GM21825 (cell line): ENCODE data around the gene AKNA.

Source experiments
- ATAC-seq: cut with Tn5 transposase; IDR thresholded peaks from one replicate; pipeline ENCODE4 v1.9.1; 2021; ENCODE audit warnings: mild to moderate bottlenecking, moderate library complexity; ENCODE audit not compliant: unreplicated experiment

The AKNA gene, protein sequence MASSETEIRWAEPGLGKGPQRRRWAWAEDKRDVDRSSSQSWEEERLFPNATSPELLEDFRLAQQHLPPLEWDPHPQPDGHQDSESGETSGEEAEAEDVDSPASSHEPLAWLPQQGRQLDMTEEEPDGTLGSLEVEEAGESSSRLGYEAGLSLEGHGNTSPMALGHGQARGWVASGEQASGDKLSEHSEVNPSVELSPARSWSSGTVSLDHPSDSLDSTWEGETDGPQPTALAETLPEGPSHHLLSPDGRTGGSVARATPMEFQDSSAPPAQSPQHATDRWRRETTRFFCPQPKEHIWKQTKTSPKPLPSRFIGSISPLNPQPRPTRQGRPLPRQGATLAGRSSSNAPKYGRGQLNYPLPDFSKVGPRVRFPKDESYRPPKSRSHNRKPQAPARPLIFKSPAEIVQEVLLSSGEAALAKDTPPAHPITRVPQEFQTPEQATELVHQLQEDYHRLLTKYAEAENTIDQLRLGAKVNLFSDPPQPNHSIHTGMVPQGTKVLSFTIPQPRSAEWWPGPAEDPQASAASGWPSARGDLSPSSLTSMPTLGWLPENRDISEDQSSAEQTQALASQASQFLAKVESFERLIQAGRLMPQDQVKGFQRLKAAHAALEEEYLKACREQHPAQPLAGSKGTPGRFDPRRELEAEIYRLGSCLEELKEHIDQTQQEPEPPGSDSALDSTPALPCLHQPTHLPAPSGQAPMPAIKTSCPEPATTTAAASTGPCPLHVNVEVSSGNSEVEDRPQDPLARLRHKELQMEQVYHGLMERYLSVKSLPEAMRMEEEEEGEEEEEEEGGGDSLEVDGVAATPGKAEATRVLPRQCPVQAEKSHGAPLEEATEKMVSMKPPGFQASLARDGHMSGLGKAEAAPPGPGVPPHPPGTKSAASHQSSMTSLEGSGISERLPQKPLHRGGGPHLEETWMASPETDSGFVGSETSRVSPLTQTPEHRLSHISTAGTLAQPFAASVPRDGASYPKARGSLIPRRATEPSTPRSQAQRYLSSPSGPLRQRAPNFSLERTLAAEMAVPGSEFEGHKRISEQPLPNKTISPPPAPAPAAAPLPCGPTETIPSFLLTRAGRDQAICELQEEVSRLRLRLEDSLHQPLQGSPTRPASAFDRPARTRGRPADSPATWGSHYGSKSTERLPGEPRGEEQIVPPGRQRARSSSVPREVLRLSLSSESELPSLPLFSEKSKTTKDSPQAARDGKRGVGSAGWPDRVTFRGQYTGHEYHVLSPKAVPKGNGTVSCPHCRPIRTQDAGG (N-terminal part only)

DNA sequence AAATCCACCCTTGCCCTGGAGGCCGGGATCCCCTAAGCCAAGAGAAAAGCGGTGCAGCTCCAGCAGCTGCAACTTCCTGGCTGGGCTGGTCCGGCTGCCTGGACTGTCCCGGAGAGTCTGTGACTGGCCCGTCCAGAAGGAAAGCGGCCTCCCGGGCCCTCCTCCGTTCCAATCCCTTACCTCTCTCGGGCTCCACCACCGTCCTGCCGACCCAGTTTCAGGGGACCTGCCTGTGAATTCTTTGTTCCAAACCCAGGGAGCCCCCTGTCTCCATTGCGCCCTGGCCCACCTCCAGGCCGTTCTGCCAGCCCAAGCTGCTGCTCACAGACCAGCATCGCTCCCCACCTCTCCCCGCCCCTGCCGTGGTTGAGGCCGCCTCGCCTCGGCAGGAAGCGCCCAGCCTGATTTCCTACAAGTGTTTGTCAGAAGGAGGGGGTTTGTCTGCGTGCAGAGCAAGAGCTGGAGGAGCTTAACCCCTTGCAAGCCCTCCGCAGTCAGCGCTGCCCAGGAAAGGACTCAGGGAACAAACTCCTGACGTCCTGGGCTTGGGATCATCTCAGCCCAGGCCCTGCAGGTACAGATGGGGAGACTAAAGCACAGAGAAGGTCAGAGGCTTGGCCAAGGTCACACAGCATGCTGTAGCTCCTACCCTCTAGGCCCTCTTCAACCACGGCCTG, at the start of gene AKNA:
TSS of gene AKNA (minus strand) at position 303 of the 677 bp plus-strand sequence. CDS start 6,649 bp downstream, outside the sequence.
- ATAC-seq: peak; percentile 23

DNA sequence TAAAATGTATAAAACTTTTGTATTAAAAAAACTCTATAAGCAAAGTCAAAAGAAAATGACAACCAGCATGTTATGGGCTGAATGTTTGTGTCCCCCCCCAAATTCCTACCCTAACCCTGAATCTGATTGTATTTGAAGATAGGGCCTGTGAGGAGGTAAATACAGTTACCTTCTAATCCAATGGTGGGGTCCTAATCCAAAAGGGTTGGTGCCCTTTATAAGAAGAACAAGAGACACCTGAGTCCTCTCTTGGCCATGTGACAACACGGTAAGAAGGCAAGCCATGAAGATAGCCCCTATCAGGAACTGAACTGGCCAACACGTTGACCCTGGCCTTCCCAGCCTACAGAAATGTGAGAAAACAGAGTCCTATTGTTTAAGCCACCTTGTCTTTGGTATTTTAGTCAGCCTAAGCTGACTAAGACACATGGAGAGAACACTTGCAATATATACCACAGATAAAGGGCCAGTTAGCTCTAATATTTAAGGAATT, 49.7 kb upstream of the AKNA start:
- no peak for ATAC-seq

DNA sequence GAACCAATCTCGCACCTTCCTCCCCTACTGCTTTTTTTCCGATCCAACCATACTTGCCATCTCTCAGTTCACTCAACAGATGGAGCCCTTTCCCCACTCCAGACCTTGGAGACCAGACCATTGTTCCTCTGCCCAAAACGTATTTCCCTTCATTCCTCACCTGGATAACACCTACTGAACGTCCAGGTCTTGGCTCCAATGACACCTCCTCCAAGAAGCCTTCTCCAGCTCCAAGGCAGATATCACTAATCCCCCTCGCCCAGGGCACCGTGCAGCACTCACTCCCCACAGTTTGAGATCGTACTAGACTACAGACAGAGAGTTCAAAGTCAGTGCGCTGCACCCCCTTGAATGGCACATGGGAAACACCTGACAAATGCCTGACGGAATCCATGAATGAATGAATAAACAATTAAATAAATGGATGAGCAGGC, 47.1 kb upstream of the AKNA start:
- no peak for ATAC-seq

DNA sequence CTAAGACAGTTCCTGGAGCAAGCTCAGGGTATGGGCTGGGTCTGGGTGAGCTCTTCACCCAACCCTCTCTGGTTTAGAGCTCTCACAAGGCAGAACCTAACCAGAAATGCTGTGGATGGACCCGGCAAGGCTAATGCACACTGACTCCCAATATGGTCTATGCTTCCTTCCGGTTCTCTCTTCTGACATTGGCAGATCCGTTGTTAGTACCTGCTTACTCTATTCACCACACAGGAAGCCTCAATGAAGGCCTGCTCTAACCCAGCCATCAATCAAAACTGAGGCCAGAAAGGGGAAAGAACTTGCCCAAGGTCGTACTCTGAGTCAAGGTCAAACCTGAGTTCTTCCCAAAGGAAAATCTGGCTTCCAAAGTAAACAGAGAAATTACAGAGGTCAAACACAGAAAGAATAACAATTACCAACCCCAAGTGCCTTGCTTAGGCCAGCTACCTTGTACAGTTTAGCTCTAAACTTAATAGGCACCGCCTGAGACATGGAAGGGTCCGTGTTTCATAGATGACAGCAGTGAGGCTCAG, 46.0 kb upstream of the AKNA start:
- no peak for ATAC-seq

DNA sequence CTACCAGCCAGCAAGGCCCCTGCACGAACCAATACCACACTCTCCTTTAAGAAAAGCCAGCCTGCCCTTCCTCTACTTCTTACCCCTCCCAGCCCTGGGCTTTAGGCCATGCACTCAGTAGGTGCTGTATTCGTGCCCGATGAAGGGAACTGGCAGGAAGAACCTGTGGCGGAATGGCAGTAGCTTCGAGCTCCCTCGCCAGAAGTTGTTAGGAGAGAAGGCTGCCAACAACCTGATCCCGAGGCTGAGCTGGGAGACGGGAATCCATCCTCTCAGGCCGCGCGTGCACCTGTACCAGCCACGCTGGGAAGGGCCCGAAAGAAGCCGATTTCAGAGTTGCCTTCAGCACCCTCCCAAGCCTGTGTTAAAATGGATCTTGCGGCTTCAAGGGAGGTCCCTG, 45.3 kb upstream of the AKNA start:
- no peak for ATAC-seq

DNA sequence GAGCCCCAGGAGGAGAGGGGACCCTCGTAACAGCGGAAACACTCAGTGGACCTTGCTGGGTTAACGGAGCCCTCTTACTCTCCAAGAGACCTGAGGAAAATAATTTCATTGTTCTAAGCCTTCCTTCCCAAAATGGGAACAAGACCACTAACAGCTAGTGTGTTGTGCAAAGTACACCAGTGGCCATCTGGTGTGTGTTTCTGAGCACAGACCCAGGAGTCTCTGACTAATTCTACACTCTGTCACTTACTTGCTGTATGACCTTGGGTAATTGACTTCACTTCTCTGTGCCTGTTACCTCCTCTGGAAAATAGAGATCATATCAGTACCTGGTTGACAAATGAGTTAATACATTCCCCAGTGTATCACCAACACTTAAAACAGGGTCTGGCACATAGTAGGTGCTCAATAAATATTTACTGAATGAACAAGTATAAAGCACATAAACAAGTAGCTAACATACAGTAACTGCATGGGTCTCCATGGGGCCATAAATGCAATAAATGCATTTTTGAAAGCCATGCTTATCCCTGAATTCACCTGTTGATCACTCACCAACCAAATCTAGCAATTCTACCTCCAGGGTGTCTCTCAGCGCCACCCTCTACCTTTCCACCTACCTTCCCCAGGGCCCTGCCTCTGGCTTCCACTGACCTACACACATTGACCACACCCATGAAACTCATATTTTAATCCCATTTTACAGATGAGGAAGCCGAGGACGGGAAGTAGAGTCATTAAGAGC, 44.7 kb upstream of the AKNA start:
- ATAC-seq: no peak

DNA sequence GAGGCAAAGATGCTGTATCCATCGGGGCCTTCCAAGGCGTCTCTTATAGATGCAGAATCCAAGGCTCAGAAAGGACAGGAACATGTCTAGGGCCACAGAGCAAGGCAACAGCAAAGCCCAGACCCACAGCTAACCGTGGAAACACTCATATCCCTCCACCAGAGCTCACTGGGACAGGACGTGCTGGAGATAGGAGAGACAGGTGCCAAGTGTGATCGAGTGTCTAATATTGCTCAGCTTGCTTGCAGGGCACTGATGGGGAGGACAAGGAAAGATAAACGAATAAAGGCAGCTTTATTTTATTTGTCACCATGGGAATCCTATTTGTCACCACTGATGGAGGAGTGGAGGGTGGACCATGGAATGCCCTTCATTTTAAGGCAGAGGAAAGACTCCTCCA, 44.0 kb upstream of the AKNA start:
- ATAC-seq: no peak

DNA sequence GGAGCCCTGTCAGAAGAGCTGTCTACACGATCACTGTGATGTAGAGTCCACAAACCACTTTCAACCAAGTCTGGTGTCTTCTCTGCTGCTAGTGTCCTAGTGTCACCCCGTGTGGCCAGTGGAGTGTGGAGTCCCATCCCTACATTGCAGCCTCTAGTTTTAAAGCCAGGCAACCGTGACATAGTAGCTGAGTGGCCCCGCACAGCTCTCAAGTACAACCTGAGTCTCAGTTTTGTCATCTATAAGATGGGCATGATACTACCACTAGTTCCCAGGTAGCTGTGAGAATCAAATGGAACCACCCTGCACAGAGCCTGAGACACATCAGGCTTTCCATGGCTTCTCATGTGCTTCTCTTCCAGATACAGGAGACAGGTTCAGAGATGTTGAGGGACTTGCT, 43.2 kb upstream of the AKNA start:
- no peak for ATAC-seq

DNA sequence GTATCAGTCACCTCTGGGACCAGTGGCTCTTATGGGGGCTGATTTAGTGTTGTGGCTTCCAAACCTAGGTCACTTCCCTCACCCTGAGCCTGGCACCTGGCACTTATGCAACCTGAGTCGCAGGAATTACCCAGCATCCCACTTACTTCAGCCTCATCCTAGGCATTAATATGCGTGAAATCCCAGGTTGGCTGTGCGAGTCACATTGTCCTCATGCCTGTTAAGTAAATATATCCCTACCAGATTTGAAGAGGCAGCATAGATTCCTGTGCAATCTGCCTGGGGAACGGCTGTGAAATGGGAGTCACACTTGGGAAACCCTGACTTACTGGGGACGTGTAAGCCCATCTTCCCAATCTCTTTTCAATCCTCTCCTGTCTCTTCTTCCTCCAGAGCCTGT, 42.7 kb upstream of the AKNA start:
- no peak for ATAC-seq

DNA sequence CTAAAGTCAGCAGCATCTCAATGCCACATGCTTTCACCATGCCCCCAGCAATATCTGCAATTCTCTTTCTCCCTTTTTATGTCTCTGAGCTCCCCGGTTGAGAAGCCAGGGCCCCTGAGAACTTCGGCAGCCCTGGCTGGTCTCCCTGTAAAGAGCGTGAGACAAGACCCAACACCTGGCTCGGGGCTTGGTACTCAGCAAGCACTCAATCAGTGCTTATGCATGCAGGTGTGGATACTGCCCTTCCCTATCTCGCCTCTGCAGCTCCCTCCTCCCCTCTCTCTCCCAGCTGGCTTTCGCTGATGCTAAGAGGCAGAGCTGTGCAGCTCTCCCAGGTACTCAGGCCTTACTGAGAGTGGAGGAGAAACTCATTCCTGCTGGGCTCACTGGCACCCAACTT, 41.7 kb upstream of the AKNA start:
- ATAC-seq: no peak

DNA sequence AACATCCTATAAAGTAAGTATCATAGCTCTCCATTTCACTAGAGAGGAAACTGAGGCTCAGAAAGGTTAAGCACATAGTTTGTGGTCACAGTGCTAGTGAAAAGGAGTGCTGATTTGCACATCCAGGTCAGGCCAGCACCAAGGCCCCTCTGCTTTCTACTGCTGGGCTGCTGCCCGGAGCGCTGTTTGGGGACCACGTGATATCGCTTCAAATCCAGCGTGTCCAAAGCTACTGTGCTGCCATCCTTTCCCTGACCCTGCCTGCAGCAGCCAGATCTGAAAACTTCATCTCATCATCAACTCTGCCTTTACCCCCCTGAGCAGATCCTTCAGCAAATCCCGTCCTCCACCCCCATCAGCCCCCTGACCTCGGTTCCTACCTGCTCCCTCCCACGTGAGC, 40.7 kb upstream of the AKNA start:
- no peak for ATAC-seq

DNA sequence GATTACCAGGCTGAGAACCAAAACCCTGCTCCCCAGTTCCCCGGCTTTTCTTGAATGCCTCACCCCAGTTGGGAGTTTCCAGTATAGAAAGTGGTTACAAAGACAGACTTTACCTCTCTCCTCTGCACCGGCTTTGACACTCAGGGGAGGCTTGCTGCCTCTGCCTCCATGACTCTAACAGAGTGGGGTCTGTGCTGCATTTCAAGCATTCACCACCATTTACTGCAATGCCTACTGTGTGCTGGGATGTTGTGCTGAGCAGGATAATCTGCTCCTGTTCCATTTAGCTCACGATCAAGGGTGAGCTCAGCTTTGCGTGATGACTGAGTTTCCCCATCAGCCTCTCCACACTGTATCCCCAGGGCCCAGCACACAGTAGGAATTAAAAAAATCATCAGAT, 39.9 kb upstream of the AKNA start:
- no peak for ATAC-seq

DNA sequence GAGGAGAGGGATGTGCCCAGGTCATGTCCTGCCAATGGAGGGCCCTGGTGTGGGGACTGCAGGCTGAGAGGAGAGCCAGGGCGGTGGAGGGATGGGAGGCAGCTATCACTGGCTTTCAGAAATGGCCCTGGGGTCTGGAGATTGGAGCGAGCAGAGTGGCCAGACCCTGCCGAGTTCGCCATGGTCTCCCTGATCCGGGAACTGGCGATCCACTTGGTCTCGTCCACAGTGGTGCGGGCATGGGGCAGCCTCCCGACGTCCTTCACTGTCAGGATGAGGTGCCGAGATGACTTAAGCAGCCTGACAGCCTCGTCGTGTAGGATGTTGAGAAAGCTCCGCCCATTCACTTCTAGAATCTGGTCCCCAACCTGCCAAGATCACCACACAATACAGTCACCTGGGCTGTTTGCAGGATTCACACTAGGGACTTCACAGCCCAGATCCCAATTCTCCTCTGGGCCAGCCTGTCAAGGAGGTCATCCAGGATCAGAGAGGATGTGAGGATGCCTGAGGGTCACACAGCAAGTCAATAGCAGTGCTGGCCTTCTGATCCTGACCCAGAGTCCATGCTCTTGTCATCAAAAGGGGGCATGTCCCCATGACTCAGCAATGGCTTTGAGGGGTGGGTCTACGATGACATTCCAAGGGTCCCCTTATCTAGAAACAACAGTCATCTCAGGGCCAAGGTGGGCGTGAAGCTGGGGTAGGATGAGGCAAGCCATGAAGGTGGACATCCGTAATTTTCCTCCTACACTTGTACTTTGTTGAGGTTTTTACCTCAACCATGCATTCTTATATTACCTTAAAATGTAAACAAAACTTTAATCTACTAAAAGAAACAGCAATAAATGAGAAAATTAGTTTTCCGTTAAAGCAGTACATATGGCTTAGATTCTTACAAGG, 38.5 kb upstream of the AKNA start:
- no peak for ATAC-seq

DNA sequence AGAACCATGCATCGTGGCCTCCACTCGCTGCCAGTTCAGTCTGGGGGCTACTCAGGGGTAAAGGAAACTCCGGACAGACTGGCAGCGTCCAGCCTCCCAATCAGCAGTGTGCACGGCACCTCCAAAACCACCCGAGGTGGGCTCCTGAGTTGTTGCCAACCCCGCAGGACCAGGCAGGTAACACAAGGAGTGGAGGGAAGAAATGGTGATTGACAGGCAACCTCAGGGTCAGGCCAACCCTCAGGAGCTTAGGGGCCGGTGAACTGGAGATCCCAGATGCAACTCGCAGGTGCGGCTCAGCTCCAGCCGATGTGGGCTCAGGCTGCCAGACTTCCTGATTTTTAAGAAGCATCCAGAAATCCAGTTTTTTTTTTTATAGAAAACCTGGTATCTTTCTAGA, 37.3 kb upstream of the AKNA start:
- ATAC-seq: no peak

DNA sequence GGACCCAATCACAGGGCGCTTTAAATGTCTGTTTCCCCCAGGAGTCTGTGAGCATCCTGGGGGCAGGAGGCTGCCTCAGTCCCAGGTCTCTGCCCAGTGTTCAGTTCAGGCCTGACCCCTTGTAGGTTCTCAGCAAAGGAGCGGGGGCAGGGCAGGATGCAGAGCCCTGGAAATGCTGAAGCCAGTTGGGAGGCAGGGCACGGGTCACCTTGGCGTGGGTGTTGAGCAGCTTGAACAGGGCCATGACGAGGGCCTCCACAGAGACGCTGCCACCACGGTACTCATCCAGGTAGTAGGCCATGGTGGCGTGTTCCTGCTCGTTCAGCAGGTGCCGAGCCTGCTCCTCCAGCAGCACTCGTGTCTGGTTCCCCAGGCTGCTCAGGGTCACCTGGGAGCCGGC, 36.3 kb upstream of the AKNA start:
- ATAC-seq: no peak

DNA sequence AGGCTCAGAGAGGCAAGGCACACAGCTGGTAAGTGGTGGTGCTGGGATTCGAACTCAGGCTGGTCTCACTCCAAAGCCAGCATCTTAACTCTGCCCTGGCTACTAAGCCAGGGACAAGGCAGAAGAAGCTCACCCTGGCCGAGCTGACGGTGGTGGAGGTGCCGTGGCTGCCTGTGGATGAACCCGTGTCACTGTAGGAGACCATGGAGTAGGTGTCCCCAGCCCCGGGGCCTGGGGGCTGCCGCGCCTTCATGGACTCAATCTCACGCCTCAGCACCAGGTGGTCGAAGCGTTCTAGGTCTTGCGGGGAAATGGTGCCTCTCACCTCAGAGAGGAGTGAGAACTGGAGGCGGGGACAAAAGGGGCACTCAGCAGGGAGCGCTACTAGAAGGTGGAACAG, 35.4 kb upstream of the AKNA start:
- ATAC-seq: no peak

DNA sequence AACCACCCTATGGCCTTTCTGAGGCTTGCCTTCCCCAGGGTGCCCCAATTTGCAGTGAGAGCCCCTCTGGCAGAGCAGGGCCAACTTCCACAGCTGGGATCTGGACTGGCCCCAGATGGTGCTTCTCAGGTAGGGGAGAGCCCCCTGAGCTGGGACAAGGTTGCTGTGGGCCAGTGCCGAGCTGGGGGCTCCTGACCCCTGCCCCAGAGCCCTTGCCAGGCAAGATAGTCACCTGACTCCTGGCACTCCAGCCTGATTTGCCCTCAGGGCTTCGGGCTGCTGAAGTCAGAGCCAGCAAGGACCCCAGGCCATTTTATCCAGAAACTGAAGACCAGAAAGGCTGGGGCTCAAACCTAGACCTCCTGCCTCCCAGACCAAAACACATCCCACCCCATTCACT, 33.4 kb upstream of the AKNA start:
- ATAC-seq: no peak

DNA sequence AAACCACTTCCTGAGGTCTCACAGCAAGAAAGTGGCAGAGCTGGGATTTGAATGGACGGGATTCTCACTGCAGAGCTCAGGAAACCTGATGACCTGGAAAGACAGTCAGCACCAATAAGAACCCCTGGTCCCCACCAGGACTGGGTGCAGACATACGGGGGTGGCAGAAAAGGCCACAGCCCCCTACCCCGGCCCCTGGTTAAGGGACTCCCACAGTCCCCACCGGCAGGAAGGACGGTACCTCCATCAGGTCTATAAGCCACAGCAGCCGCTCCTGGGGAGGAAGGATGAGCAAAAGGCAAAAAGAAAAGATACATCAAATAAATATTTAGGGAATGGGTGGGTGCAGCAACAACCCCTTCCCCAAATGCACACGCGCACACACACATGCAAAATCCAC, 32.0 kb upstream of the AKNA start:
- ATAC-seq: no peak

DNA sequence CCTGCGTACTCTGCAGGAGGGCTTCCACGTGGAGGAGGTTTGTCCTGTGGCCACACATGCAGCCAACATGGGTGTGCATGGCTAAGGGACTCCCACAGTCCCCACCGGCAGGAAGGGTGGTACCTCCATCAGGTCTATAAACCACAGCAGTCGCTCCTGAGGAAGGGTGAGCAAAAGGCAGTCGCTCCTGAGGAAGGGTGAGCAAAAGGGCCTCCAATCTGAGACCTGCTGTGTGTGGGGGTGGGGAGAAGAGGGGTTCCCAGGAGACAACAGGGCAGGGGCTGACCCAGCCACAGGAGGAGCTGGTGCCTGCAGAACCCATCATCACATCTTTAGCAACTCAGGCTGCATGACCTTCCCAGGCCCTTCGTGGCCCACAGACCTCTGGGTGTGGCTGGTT, 30.3 kb upstream of the AKNA start:
- ATAC-seq: no peak
